Stimulated activated CD8-positive, alpha-beta memory T cell treated with anti-CD3 and anti-CD28 coated beads, Interleukin-12 subunit alpha, Interleukin-12 subunit beta, amount 100 ng/mL, for 4 hours (primary cell): ENCODE data around the gene PGAM2.
"Not testable (repeated sequence)": the region's sequence is repeated elsewhere in the genome, so short reads cannot be mapped to it uniquely, and the experiment has no call there.

Source experiments
- DNase-seq: peaks from one replicate; pipeline ENCODE4 v3.0.0-alpha.2; 2020; ENCODE audit warnings: low read depth

PGAM2 gene

DNA sequence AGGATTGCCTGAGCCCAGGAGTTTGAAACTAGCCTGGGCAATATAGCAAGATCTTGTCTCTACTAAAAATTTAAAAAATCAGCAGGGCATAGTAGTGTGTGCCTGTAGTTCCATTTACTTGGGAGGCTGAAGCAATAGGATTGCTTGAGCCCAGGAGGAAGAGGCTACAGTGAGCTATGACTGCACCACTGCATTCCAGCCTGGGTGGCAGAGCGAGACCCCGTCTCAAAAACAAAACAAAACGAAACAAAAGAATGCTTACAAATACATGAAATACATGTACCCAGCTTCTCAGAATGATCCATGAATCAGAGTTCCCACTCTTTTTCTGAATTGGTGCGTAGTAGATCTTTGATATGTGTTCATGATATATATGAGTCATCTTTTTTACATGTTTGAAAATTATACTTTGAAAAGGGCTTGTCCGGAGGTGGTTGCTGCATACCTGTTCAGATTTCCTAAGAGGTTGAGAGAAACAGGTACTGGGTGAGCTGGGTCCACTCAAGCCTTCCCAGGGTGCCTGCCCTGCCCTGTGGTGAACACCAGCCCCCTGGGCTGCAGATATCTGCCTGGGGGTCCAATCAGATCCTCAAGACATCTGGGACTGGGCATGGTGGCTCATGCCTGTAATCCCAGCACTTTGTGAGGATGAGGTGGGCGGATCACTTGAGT is 42.4 kb downstream of the PGAM2 start:
- not testable (repeated sequence) for DNase-seq

DNA sequence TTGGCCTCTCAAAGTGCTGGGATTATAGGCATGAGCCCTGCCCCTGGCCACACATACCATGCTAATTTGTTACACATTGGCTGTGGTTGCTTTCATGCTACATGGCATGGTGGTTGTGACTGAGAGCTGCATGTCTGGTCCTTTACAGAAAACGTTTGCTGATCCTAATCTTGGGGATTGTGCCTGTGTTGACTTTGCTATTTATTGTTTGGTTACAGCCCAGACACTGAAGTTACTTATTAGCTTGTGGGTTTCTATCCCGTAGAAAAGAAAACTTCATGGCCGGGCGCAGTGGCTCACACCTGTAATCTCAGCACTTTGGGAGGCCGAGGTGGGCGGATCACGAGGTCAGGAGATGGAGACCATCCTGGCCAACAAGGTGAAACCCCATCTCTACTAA is 43.3 kb downstream of the PGAM2 start:
- not testable (repeated sequence) for DNase-seq

DNA sequence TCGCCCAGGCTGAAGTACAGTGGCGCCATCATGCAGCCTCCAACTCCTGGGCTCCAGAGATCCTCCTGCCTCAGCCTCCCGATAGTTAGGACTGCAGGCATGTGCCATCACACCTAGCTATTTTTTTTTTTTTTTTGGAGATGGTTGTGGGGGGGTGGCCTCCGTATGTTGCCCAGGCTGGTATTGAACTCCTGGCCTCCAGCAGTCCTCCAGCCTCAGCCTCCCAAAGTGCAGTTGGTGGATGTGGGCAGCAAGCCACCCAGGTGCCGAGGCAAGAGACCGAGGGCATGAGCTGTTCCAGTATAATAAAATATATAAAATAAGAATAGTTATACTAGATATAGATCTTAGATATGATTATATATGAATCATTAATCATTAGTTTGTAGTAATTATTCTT is 45.5 kb downstream of the PGAM2 start:
- DNase-seq = not testable (repeated sequence)

DNA sequence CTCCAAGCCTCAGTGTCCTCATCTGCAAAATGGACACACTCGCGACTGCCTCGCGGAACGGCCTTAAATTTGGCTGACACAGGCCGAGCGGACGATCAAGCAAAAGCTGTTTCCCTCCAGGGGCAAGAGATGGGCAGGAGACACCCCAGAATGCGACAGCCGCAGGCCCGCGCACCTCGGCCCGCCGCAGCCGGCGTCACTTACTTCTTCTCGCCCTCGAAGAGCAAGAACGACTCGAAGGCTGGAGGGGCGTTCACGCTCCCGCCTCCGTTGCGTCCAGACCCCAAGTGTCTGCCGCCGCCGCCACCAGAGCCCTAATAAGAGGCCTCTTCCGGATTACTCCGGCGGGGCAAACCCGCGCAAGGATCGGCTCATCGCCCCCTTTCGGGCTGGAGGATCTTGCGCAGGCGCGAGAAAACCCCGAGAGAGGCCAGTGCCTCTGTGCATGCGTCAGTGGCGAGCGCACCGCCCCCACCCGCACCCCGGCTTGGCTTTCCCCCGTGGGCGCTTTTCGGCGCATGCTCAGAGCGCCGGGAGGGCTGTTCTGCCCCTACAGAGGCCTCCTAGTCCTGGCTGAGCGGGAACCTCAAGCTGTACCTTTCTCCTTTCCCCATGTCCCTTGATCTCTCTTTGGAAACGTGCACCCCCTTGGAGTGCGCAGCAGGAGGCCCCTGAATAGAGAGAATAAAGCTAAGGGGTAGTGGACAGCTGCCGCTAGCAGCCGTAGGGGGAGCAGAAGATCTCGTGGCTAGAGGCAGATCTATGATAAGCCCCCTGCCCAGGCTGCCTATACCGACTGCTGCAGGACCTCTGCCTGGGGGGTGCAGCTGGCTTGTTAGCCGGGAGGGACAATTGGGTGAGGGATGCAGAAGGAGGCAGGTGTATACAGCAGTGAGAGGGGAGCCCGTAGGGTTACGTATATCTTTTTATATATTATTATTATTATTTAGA is 46.2 kb downstream of the PGAM2 start:
- DNase-seq = peak; percentile 99

DNA sequence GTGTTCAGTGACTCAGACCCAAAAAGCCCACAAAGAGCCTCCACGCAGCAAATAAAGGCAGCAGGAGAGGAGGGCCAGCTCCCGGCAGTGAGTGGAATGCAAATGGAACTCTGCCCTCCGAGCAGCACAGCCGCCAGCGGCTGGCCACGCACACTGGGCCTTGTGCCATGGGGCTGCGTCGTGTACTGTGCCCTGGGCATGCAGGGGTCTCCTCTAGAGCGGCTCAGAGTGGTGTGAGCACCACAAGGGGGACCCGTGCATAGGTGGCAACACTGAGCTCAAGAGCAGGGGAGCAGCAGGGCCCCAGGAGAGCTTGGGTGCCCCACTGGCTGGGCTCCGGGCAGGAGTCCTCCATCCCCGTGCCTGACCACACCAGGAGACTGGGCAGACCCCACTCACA is 50.3 kb downstream of the PGAM2 start:
- not testable (repeated sequence) for DNase-seq
